Progenitor cell of endocrine pancreas (in vitro differentiated cells): ENCODE data around the gene MRM3. TPM values are rescaled to one million over a fixed set of nuclear protein-coding genes. Genes with fewer than 3 reads are reported as not detected.
"Not testable (repeated sequence)": the region's sequence is repeated elsewhere in the genome, so short reads cannot be mapped to it uniquely, and the experiment has no call there.

ENCODE experiments used
- DNase-seq: peaks from one replicate; pipeline ENCODE4 v3.0.0; 2021; ENCODE audit warnings: low spot score; ENCODE audit not compliant: unreplicated experiment
- H3K27ac Mint-ChIP-seq: 2 replicates; pipeline ENCODE4 v1.8.0; 2021; ENCODE audit warnings: mild to moderate bottlenecking, moderate library complexity, mixed read lengths
- H3K27me3 Mint-ChIP-seq: 2 replicates; pipeline ENCODE4 v1.8.0; 2021; ENCODE audit warnings: mixed read lengths
- H3K36me3 Mint-ChIP-seq: 2 replicates; pipeline ENCODE4 v1.8.0; 2022; ENCODE audit warnings: mixed read lengths; ENCODE audit not compliant: insufficient read depth
- H3K4me1 Mint-ChIP-seq: 2 replicates; pipeline ENCODE4 v1.8.0; 2021; ENCODE audit warnings: low read depth, mixed read lengths
- H3K4me3 Mint-ChIP-seq: 2 replicates; pipeline ENCODE4 v1.8.0; 2021; ENCODE audit warnings: low read depth, mild to moderate bottlenecking, moderate library complexity, mixed read lengths
- H3K9me3 Mint-ChIP-seq: 2 replicates; pipeline ENCODE4 v1.8.0; 2021; ENCODE audit warnings: low read depth, mixed read lengths
- total RNA-seq: library from RNA; stranded (reverse); gene quantifications from 2 replicates; pipeline ENCODE4 v1.2.1, GENCODE V29; 2021
- TF ChIP-seq, protein P1 (sequence below): fragments of 200-600 bp; sonication (generic); IDR thresholded peaks from one replicate; pipeline ENCODE4 v1.5.0; 2021; ENCODE audit warnings: antibody characterized with exemption, mild to moderate bottlenecking; ENCODE audit not compliant: unreplicated experiment

Gene MRM3
- total RNA-seq, 1 donor from 2014 or later: 14.5 TPM

DNA sequence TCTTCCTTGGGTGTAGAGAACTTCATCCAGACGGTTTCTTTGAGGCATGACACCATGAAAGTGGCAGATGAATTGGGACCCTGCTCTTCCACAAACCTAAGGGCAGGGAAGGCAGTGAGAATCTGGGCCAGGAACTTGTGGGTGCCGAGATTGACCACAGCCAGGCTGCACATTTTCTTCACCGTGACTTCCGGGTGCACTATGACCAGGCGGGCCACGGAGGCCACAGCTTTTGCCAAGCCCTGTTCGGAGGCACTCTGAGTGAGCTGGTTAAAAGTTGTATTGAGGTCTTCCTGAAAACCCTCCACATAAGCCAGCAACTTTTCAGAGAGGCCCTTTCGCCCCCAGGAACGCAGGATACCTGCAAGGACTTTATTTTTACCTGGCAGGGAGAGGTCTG is 36.0 kb upstream of the MRM3 start:
- Mint-ChIP-seq H3K9me3 (no peaks in the 10 kb centered on the region), H3K27me3 (no peaks in the 10 kb centered on the region), H3K27ac (peak overlapping the region; percentile 29), H3K4me1 (peaks cover 13% of the 10 kb centered on the region), H3K36me3 (peaks cover 22% of the 10 kb centered on the region), H3K4me3 (no peak overlapping the region)
- DNase-seq: no peak
- TF ChIP-seq, protein P1, sequence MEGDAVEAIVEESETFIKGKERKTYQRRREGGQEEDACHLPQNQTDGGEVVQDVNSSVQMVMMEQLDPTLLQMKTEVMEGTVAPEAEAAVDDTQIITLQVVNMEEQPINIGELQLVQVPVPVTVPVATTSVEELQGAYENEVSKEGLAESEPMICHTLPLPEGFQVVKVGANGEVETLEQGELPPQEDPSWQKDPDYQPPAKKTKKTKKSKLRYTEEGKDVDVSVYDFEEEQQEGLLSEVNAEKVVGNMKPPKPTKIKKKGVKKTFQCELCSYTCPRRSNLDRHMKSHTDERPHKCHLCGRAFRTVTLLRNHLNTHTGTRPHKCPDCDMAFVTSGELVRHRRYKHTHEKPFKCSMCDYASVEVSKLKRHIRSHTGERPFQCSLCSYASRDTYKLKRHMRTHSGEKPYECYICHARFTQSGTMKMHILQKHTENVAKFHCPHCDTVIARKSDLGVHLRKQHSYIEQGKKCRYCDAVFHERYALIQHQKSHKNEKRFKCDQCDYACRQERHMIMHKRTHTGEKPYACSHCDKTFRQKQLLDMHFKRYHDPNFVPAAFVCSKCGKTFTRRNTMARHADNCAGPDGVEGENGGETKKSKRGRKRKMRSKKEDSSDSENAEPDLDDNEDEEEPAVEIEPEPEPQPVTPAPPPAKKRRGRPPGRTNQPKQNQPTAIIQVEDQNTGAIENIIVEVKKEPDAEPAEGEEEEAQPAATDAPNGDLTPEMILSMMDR: no peak

DNA sequence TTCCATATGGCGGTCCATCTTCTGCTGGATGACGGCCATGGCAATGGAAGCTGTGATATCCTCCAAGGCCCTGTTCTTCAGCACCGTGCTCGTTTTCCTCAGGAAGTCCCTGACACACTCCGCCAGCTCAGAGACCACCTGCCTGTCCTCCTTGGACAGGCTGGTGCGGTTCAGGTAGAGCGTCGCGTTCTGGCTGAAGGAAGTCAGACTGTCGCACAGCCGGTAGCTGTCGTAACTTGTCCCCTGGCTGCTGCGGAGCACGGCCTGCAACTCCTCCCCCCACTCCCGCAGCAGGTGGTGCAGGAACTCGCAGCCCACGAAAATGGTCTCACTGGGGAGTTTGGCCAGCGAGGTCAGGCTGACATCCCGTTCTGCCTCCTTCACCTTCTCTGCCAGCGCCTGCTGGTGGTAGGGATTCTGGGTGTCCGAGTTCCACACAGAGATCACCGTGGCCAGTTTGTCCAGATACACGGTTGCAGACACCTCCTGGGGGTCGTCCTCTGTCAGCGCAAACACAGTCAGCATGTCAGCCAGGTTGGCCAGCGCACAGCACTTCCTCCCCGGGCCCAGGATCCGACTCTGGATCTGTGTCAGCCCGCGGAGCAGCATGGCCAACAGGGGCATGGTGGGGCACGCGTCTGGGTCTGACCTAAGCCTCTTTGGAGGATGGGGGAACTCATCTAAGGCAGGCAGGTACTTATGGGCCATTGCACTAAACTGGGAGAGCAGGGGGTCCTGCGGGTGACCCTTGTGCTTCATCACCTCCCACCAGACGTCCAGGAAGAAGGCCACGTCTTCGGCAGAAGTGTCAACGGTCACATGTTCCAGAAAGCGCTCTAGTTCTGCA is 35.1 kb upstream of the MRM3 start:
- Mint-ChIP-seq H3K27me3 (no peaks in the 10 kb centered on the region), H3K4me3 (no peak overlapping the region), H3K36me3 (peaks cover 22% of the 10 kb centered on the region), H3K27ac (no peak overlapping the region), H3K9me3 (no peaks in the 10 kb centered on the region), H3K4me1 (peaks cover 16% of the 10 kb centered on the region)
- no peak for DNase-seq
- TF ChIP-seq, protein P1: no peak

DNA sequence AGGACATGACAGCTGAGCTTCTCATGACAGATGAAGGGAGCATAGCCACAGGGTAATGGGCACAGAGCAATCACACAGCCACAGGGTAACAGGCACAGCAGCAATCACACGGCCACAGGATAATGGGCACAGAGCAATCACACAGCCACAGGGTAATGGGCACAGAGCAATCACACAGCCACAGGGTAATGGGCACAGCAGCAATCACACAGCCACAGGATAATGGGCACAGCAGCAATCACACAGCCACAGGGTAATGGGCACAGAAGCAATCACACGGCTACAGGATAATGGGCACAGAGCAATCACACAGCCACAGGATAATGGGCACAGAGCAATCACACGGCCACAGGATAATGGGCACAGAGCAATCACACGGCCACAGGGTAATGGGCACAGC is 33.5 kb upstream of the MRM3 start:
- H3K9me3 Mint-ChIP-seq, H3K27me3 Mint-ChIP-seq, H3K27ac Mint-ChIP-seq, DNase-seq, H3K4me3 Mint-ChIP-seq: not testable (repeated sequence)
- peaks cover 17% of the 10 kb centered on the region for H3K36me3 Mint-ChIP-seq
- peaks cover 21% of the 10 kb centered on the region for H3K4me1 Mint-ChIP-seq

DNA sequence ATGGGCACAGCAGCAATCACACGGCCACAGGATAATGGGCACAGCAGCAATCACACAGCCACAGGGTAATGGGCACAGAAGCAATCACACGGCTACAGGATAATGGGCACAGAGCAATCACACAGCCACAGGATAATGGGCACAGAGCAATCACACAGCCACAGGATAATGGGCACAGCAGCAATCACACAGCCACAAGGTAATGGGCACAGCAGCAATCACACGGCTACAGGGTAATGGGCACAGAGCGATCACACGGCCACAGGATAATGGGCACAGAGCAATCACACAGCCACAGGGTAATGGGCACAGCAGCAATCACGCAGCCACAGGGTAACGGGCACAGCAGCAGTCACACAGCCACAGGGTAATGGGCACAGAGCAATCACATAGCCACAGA is 32.8 kb upstream of the MRM3 start:
- not testable (repeated sequence) for H3K9me3 Mint-ChIP-seq
- H3K36me3 Mint-ChIP-seq: peaks cover 12% of the 10 kb centered on the region

DNA sequence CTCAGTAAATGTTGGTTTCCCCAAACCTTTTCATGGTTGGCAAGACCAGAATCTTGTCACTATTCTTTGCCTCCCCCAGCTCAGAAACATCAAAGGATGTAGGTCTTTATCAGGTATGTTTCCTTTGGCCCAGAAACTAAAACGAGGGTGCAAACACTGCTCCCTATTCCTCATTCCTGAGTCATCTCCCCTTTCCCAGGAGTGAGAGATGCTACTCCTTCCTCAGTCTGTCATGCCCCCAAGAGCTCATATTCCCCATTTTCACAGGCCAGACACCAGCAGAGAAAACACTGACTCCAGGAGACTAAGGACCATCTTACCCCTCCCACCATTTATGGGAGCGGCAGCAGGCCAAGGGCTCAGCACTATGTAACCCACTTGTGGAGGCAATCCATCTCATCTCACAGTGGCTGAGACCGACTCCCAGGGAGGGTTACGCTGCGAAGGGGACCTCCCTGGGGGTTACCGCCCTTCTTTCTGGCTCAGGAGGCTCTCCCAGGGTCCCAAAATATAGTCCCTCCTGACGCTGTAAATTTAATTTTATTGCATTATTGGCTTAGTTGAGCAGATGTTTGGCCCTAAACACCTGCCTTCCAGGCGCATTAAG is 31.6 kb upstream of the MRM3 start:
- no peak for DNase-seq
- Mint-ChIP-seq H3K36me3 (peaks cover 12% of the 10 kb centered on the region), H3K9me3 (peaks cover under 1% of the 10 kb centered on the region), H3K4me3 (peak overlapping the region; percentile 94), H3K4me1 (peaks cover 29% of the 10 kb centered on the region), H3K27me3 (no peaks in the 10 kb centered on the region), H3K27ac (no peak overlapping the region)
- TF ChIP-seq, protein P1: no peak

More for the DNA sequence above, 32.8 kb upstream of the MRM3 start:
- not testable (repeated sequence) for H3K27ac Mint-ChIP-seq, H3K27me3 Mint-ChIP-seq, H3K4me3 Mint-ChIP-seq, DNase-seq
- peaks cover 25% of the 10 kb centered on the region for H3K4me1 Mint-ChIP-seq

DNA sequence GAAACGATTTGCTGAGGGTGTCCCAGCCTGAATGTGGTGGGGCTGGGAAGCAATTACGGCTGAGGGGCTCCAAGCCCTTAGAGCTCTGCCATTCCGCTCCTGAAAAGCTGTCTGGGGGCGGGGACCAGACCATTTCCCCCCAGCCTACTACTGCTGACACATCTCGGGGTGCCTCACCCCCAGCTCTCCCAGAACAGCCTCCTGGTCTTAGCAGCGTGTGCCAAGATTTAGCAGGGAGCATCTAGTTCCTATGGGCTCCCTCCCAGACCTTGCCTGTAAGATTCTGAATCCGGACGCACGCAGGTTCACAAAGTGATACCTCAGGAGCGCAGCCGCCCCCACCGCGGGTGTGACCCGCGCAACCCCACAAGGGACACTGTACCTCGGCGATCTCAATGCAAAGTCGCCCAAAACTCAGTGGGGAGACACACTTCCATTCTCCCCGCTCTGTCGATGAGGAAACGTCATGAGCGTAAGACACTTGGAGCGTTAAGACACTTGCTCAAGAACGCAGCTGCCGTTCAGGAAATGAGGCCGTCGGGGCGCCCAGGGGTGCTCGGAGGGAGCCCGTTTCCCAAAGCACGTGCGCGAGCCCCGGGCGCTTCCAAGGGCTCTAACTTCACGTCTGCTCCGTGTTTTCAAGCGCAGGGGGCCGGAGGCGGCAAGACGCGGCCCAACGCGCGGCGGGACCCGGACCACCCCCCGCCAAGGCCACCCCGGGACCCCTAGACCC is 30.7 kb upstream of the MRM3 start:
- Mint-ChIP-seq H3K9me3 (peaks cover 8% of the 10 kb centered on the region), H3K36me3 (peaks cover 21% of the 10 kb centered on the region), H3K27ac (peak overlapping the region; percentile 98), H3K4me3 (peak overlapping the region; percentile 94), H3K4me1 (peaks cover 38% of the 10 kb centered on the region), H3K27me3 (no peaks in the 10 kb centered on the region)
- no peak for DNase-seq
- TF ChIP-seq, protein P1: no peak
